CD4-positive, CD25-positive, alpha-beta regulatory T cell (primary cell): Measurements from ENCODE around the gene RPL36AL. TPM values are rescaled to one million over a fixed set of nuclear protein-coding genes. Genes with fewer than 3 reads are reported as not detected.

Experiments
- ATAC-seq, 2 donors: fragments of 150-1000 bp; cut with Tn5 transposase; one replicate each; pipeline ENCODE4 v1.10.0; 2021; ENCODE audit warnings: low read depth in 2 of 2, moderate number of reproducible peaks in 2 of 2, moderate library complexity in 1 of 2
- DNase-seq, 3 donors: peaks; one replicate each; pipeline versions ENCODE4 v3.0.0 to v3.0.0-alpha.2; 2012 to 2022; ENCODE audit warnings: mixed read lengths in 1 of 3
- H3K27ac ChIP-seq: one replicate; pipeline ENCODE4 v1.7.0; 2013; ENCODE audit warnings: mild to moderate bottlenecking, low read length; ENCODE audit not compliant: insufficient read depth, poor library complexity, severe bottlenecking
- H3K27me3 ChIP-seq: one replicate; pipeline ENCODE4 v1.7.0; 2013; ENCODE audit warnings: low read length; ENCODE audit not compliant: control insufficient read depth, insufficient read depth
- H3K36me3 ChIP-seq: one replicate; pipeline ENCODE4 v1.7.0; 2013; ENCODE audit warnings: mild to moderate bottlenecking, low read length, moderate library complexity; ENCODE audit not compliant: control insufficient read depth, insufficient read depth
- H3K4me1 ChIP-seq: 2 replicates; pipeline ENCODE4 v1.7.0; 2013; ENCODE audit warnings: mild to moderate bottlenecking, low read length; ENCODE audit not compliant: insufficient read depth, control insufficient read depth, poor library complexity, severe bottlenecking
- H3K4me3 ChIP-seq: one replicate; pipeline ENCODE4 v1.7.0; 2013; ENCODE audit warnings: low read depth, mild to moderate bottlenecking, low read length, moderate library complexity
- H3K9me3 ChIP-seq, 2 experiments: 1 replicate in 1 of 2; 2 replicates in 1 of 2; pipeline ENCODE4 v1.7.0; 2013; ENCODE audit warnings: low read length in 2 of 2, mild to moderate bottlenecking in 1 of 2, moderate library complexity in 1 of 2; ENCODE audit not compliant: control insufficient read depth in 2 of 2
- H3K27ac Mint-ChIP-seq, 3 donors: one replicate each; pipeline ENCODE4 v1.8.0; 2020 to 2022; ENCODE audit warnings: mild to moderate bottlenecking in 3 of 3, mixed read lengths in 3 of 3, moderate library complexity in 2 of 3
- H3K27me3 Mint-ChIP-seq: one replicate; pipeline ENCODE4 v1.8.0; 2022; ENCODE audit warnings: mild to moderate bottlenecking, mixed read lengths
- H3K36me3 Mint-ChIP-seq: one replicate; pipeline ENCODE4 v1.8.0; 2020; ENCODE audit warnings: mixed read lengths
- H3K4me1 Mint-ChIP-seq, 4 donors: one replicate each; pipeline ENCODE4 v1.8.0; 2020 to 2022; ENCODE audit warnings: mixed read lengths in 4 of 4, mild to moderate bottlenecking in 1 of 4
- H3K4me3 Mint-ChIP-seq, 4 donors: one replicate each; pipeline ENCODE4 v1.8.0; 2020 to 2022; ENCODE audit warnings: mild to moderate bottlenecking in 4 of 4, mixed read lengths in 4 of 4, moderate library complexity in 3 of 4
- H3K9me3 Mint-ChIP-seq, 7 donors: one replicate each; pipeline ENCODE4 v1.8.0; 2020 to 2022; ENCODE audit warnings: mixed read lengths in 7 of 7, mild to moderate bottlenecking in 3 of 7, moderate library complexity in 2 of 7
- polyA plus RNA-seq, 4 donors: library from polyadenylated mRNA; unstranded; fragments of 300-500 nt; fragmentation: Illumina TruSeq; gene quantifications; one replicate each; pipeline ENCODE4 v1.2.3, GENCODE V29; 2021
- total RNA-seq: library from RNA; stranded (reverse); gene quantifications from one replicate; pipeline ENCODE4 v1.2.3, GENCODE V29; 2022

RPL36AL gene
- total and polyA plus RNA-seq, 5 donors from 2014 or later, result 240 to 774 (median 735) TPM

DNA sequence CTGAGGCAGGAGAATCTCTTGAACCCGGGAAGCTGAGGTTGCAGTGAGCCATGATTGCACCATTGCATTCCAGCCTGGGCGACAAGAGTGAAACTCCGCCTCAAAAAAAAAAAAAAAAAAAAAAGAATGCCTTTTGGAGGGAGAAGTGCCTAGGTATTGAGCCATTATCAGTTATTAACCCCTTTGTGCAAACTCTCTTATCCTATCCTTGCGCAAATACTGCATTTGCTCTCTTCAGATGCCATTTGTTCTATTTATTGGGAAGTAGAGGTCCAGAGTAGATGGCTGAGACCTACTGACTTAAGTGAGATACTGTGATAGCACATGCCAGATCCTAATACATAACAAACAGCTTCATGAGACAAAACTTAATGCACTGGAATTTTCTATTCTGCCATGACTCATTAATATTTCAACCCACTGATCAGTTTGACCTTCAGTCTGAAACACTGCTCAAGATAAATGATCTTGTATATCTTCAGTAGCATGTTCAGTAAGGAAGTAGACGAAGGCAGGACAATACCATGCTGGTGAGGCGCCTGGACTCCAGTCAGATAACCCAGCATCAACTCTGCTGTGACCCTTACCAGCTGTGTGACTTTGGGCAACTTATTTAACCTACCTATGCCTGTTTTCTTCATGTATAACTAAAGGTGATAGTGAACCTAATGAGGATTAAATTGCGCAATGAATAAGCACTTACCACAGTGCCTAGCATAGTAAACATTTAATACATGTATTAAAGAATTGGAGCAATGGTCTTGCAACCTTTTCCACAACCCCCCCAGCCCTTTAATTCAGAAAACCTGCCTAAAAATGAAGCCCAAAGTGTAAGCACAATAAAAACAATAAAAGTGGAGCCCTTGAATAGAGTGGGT, 20.4 kb upstream of the RPL36AL start:
- peak overlapping the region in 2 of 4 donors; percentile 6 to 36 for H3K4me3 Mint-ChIP-seq
- Histone ChIP-seq H3K36me3 (no peaks in the 10 kb centered on the region), H3K4me3 (no peak overlapping the region), H3K4me1 (peaks cover 26% of the 10 kb centered on the region), H3K9me3 (no peaks in the 10 kb centered on the region), H3K27ac (no peak overlapping the region), H3K27me3 (no peaks in the 10 kb centered on the region)
- H3K4me1 Mint-ChIP-seq, result peaks cover 38 to 70% (median 55%) of the 10 kb centered on the region in 4 donors
- no peaks in the 10 kb centered on the region for H3K27me3 Mint-ChIP-seq
- ATAC-seq, result no peak
- H3K27ac Mint-ChIP-seq, result peak overlapping the region in 2 of 3 donors; percentile 70 to 80
- no peaks in the 10 kb centered on the region for H3K9me3 Mint-ChIP-seq
- no peak for DNase-seq
- H3K36me3 Mint-ChIP-seq, result peaks cover 22% of the 10 kb centered on the region

DNA sequence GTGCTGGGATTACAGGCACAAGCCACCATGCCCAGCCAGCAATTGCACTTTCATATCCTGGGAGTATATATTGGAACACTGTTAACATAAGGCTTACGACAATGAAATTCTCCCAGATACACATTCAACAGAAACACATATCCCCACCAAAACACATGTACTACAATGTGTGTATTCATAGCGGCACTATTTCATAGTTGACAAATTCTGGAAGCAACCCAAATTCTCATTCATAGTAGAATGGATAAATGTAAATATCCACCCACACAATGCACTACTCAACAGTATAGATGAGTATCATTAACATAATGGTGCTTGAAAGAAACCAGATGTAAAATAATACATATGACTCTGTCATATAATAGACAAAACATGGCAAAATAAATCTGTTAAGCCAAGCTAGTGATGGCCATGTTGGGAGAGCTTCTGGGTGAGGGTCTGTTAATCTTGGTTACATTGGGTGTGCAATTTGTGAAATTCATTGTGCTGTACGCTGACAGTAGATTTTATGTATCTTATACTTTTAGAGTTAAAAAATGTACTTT, 17.2 kb upstream of the RPL36AL start:
- DNase-seq (no peak), ATAC-seq (no peak)
- Mint-ChIP-seq H3K27ac (peak overlapping the region in 2 of 3 donors; percentile 29 to 99), H3K27me3 (peaks cover 6% of the 10 kb centered on the region), H3K4me3 (peak overlapping the region in 3 of 4 donors; percentile 49 to 99 (median 51)), H3K9me3 (no peaks in the 10 kb centered on the region), H3K4me1 (peaks cover 33 to 73% (median 57%) of the 10 kb centered on the region in 4 donors), H3K36me3 (peaks cover 22% of the 10 kb centered on the region)
- no peaks in the 10 kb centered on the region for H3K36me3 ChIP-seq
- peaks cover 33% of the 10 kb centered on the region for H3K4me1 ChIP-seq
- H3K27ac ChIP-seq, result no peak overlapping the region
- H3K9me3 ChIP-seq, result no peaks in the 10 kb centered on the region
- no peaks in the 10 kb centered on the region for H3K27me3 ChIP-seq
- H3K4me3 ChIP-seq, result no peak overlapping the region

DNA sequence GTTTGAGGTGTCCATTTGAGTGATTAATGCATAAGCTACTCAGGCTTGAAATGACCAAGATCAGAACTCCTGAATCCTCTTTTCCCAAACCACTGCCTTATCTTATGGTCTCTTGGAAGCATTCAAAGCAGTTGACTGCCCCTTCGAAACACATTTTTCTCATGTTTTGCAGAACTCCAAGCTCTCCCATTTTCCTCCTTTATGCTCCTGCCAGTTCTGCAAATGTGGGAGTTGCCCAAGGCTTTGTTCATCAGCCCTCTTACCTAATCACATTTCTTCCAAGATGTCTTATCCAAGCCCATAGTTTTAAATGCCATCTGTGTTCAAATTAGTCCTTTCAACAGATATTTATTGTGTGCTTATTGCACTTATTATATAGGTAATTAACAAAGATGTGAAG, 16.4 kb upstream of the RPL36AL start:
- H3K4me3 ChIP-seq, result peak overlapping the region; percentile 33
- H3K4me1 ChIP-seq, result peaks cover 32% of the 10 kb centered on the region
- DNase-seq (no peak), ATAC-seq (no peak)
- Mint-ChIP-seq H3K27me3 (peaks cover 6% of the 10 kb centered on the region), H3K36me3 (peaks cover 22% of the 10 kb centered on the region), H3K9me3 (no peaks in the 10 kb centered on the region), H3K4me3 (peak overlapping the region; percentile 97 to 100 (median 99)), H3K27ac (peak overlapping the region; percentile 75 to 99 (median 97)), H3K4me1 (peaks cover 32 to 71% (median 55%) of the 10 kb centered on the region in 4 donors)
- H3K27ac ChIP-seq, result peak overlapping the region; percentile 98
- H3K9me3 ChIP-seq, result no peaks in the 10 kb centered on the region
- no peaks in the 10 kb centered on the region for H3K36me3 ChIP-seq
- no peaks in the 10 kb centered on the region for H3K27me3 ChIP-seq

DNA sequence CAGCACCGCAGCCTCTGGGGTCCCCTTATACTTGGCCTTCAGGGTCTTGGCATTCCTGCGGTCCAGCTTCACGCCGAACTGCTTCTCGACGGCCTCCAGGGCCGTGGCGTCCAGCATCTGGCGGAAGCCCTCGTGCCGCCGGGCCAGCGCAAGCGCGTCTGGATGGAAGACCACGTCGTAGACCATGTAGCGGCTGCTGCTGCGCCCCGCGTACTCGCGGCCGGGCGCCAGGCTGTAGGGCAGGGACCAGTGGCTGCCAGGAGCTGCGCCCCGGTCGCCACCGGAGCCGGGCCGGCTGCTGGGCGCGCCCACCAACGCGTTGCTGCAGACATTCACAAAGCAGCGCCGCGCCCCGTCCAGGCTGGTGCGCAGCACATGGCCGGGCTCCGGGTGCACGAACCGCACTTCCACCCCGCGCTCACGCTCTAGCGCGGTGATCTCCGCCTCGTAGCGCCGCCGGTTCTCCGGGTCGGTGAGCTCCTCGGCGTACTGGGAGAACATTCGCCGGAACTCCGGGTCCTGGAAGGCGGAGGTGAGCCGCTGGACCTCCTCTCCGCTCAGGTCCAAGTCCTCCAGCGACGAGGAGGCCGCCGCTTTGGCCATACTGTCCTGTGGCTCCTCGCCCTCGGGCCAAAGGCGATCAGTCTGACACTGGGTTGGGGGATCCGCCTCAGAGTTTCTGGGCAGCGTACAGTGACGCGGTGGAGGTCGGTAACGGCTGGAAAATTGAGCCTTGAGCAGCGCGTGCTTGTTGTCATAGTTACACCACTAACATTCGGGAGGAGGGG, 14.3 kb upstream of the RPL36AL start, which contains the start of gene DNAAF2:
TSS of gene DNAAF2 (minus strand) at position 698 of the 788 bp plus-strand sequence. CDS start at position 603, 95 bp downstream.
- H3K4me3 Mint-ChIP-seq, result peak within 1 kb of the TSS; percentile 97 to 100 (median 99)
- ATAC-seq, result peak; percentile 43 to 50
- Histone ChIP-seq H3K4me3 (peak within 1 kb of the TSS; percentile 82), H3K27me3 (no peaks in the 10 kb centered on the region), H3K4me1 (peaks cover 43% of the 10 kb centered on the region), H3K9me3 (no peaks in the 10 kb centered on the region), H3K36me3 (no peaks in the 10 kb centered on the region), H3K27ac (peak within 1 kb of the TSS; percentile 98)
- H3K36me3 Mint-ChIP-seq, result peaks cover 19% of the 10 kb centered on the region
- H3K27ac Mint-ChIP-seq, result peak within 1 kb of the TSS; percentile 95 to 99 (median 97)
- peaks cover 26 to 69% (median 44%) of the 10 kb centered on the region in 4 donors for H3K4me1 Mint-ChIP-seq
- H3K9me3 Mint-ChIP-seq, result no peaks in the 10 kb centered on the region
- H3K27me3 Mint-ChIP-seq, result peaks cover 6% of the 10 kb centered on the region
- peak; percentile 62 to 76 (median 74) for DNase-seq

DNA sequence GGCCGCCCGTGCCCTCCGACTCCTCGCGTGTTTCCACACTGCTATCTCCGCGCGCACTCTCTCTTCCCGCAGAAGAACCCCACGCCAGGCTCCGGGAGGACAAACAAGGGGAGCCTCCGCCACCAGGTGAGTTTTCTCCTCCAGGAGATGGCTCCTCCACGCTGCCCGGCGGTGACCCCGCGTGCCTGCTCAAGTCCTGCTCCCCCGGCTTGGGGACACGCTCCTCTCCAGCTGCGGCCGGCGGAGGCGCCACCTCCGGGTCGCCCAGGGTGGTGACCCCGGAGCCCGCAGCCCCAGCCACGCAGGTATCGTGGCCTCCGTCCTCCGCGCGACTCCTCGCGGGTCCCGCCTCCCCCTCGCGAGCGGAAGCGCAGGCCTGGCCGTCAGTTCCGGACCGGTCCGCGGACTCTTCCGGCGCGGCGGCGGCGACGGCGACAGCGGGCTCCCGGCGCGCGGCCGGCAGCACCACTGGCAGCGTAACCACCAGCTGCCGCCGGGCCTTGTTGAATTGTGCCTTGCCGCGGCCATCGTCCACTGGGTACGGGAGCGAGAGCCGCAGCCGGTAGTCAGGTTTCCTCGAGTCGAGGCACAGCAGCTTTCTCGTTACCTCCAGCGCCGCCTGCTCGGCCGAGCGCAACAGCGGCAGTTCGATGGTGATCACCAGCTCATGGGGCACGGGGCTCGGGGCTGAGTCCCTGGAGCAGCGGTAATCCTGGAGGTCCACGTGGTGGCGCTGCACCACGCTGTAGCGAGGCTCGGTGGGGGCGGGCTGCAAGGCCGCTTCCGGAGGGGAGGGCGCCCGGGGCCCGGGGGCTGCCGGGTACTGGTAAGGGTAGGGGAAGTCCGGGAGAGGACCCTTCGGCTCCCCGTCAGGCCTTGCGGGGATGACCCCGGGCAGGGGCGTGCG, 13.5 kb upstream of the RPL36AL start:
- Mint-ChIP-seq H3K4me1 (peaks cover 18 to 68% (median 41%) of the 10 kb centered on the region in 4 donors), H3K27ac (peak overlapping the region; percentile 86 to 99 (median 97)), H3K36me3 (peaks cover 16% of the 10 kb centered on the region), H3K27me3 (peaks cover 6% of the 10 kb centered on the region), H3K4me3 (peak overlapping the region; percentile 97 to 100 (median 98)), H3K9me3 (no peaks in the 10 kb centered on the region)
- peak overlapping the region; percentile 98 for H3K27ac ChIP-seq
- DNase-seq, result peak; percentile 88 to 97 (median 94)
- H3K4me3 ChIP-seq, result peak overlapping the region; percentile 99
- H3K4me1 ChIP-seq, result peaks cover 44% of the 10 kb centered on the region
- H3K36me3 ChIP-seq, result no peaks in the 10 kb centered on the region
- H3K27me3 ChIP-seq, result no peaks in the 10 kb centered on the region
- no peaks in the 10 kb centered on the region for H3K9me3 ChIP-seq
- ATAC-seq, result peak; percentile 85 to 87

DNA sequence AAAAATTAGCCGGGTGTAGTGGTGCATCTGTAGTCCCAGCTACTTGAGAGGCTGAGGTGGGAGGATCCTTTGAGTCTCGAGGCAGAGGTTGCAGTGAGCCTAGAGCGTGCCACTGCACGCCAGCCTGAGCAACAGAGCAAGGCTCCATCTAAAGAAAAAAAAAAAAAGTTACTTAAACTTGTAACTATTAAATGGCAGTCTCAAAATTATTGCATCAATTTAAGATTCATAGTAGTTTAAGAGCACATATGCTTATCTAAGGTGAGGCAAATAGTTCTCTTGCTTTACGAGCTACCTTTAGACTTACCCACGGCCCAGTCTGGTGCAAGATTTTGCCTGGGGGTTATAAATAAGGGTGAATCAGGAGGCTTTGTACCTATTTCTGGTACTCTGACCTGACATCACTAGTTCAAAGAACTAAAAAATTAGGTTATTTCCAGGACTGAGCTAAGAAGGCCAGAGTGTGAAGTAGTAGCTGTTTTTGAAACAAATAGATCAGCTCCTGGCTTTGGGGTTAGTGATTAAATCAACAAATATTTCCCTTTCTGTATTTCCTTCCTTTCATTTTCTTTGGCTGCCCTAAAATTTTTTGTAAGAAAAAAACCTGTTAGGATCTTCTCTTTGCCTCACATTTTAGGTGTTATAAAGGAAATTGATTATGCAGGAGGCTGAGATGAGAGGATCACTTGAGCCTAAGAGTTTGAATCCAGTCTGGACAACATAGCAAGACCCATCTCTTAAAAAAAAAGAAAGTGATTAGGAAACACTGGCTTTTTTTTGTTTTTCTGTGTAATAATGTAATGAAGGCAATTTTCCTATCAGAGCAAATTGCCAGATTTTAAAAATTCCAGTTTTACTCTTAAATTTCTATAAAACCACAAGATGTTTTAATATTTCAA, 3.8 kb upstream of the RPL36AL start:
- peaks cover 29 to 74% (median 51%) of the 10 kb centered on the region in 4 donors for H3K4me1 Mint-ChIP-seq
- no peak for ATAC-seq
- H3K4me3 Mint-ChIP-seq, result peak overlapping the region; percentile 99 to 100 (median 99)
- no peak for DNase-seq
- peak overlapping the region; percentile 81 to 90 (median 88) for H3K27ac Mint-ChIP-seq
- H3K9me3 Mint-ChIP-seq, result no peaks in the 10 kb centered on the region
- Histone ChIP-seq H3K4me3 (peak overlapping the region; percentile 83), H3K9me3 (no peaks in the 10 kb centered on the region), H3K27me3 (no peaks in the 10 kb centered on the region), H3K27ac (peak overlapping the region; percentile 99), H3K36me3 (peaks cover 4% of the 10 kb centered on the region), H3K4me1 (peaks cover 47% of the 10 kb centered on the region)
- peaks cover 4% of the 10 kb centered on the region for H3K27me3 Mint-ChIP-seq
- peaks cover 5% of the 10 kb centered on the region for H3K36me3 Mint-ChIP-seq
